Camera-type eye (tissue), 1 donor: ENCODE measurements around the gene TMEM132A. TPM values are rescaled to one million over a fixed set of nuclear protein-coding genes. Genes with fewer than 3 reads are reported as not detected.

Experiments
- total RNA-seq: library from RNA; depleted of rRNA; stranded (reverse); fragments of >200 nt; gene quantifications from one replicate; pipeline ENCODE4 v1.2.3, GENCODE V29; 2014

TMEM132A gene
- 88.3 TPM for total RNA-seq

DNA sequence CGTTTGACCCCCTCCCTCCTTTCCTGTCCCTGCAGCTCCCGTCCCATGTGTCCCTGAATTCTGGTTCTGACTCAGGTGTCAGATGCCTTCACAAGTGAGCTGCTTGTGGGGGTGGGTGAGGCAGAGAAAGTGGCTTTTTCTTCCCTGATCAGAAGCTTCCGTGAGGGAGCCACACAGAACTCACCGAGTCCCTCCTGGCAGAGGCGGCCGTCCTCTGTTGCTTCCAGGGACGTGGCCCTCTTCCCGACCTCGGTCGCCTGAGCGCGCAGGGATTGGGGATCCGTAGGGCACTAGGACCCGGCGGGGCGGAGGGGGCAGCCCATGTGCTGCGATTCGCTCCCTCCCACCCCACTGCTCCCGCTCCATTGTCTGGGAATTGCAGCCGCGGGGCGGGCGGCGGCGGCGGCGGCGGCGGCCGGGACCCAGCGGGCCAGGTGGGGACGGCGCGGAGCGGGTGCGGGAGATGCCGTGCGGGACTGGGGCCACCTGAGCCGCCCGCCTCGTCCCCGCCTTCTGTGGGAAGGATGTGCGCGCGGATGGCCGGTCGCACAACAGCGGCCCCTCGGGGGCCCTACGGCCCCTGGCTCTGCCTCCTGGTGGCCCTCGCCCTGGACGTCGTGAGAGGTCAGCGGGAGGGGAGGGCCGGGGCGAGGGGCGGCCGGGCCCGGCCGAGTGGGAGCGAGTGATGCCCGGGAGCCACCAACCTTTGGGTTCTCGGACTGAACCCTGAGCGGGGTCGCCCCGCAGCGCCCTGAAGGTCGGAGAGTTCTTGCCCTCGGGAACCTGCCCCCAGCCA is at the start of gene TMEM132A:
TMEM132A (plus strand) TSS at position 351 of the 796 bp plus-strand sequence; CDS start at position 525, 174 bp downstream.

DNA sequence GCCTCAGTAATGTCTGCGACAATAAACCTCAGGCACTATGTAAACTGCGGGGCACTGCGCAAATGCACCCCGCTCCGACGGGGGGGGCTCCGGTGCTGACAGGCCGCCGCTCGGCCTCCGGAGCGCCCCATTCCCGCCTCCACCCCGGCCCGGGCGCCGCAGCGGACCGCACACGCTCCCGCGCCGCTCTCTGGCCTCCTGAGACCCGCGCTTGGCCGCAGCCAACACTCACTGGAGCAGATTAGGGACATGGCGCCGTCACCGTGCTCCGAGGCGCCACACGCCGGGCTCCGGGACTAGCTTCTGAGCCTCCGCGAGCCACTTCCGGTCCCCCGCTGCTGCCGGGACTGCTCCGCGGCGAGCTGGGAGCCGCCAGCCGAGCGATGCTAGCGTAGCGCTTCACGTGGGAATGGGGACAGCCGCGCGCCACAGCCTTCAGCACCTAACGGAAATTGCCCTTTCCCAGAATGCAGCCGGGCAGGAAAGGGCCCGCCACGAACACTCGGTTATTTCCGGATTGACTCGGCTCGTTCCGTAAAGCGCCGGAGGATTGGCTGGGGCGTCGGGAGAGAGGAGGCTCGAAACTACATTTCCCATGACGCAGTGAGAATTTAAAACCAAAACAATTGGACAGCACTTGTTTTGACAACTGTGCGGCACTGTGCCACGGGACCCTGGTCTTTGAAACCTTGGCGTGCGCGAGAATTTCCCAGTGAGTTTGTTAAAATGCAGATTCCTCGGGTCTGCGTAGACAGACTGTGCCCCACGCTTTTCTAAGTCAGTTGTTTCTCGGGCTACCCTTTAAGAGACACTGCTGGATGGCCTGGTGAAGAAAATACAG is 17.9 kb upstream of the TMEM132A start, which contains the start of gene PRPF19:
PRPF19 (minus strand) TSS at position 454 of the 841 bp plus-strand sequence; CDS start at position 251, 203 bp downstream.

GRCh38 chr11:60913793-60914632 is 10.2 kb upstream of the TMEM132A start, which contains the start of gene TMEM109:
Gene TMEM109 (plus strand): TSS chr11:60914158. CDS start chr11:60919694, 5,536 bp downstream.

DNA sequence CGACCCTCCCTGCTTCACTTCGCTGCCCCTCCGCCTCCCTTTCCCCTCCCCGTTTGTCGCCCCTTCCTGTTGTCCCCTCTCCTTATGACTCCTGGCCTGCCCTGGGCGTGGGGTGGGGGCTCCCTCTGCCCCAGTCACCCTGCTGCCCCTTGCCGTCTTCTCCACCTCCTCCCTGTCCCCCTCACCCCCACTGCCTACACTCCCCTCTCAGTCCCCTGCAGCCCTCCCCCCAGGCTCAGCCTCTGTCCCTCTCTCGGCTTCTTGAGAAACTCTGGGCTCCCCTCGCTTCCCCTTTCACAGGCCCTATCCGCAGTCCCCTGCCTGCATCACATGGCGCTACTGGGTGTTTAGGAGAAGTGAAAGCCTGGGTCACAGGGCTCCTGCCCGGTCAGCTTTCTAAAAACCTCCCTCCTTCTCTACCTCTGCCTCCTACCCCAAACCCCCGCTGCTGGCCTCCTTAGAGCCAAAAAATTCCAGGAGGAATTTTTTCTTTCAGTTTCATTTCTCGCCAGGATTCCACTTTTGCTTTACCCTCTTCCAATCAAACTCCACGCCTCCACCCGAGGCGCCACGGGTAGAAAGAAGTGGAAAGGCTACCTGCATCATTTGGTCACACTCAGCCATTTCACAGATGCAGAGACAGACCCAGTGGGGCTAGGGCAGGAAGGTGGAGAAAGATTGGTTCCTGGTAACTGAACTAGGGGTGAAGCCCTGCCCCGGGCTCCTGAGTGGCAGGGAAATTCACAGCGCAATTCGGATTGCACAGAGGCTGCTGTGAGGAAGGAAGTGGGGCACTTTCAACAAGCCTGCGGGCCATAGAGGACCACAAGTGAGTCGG is 27.9 kb downstream of the TMEM132A start, which contains the start of gene SLC15A3:
SLC15A3 (minus strand) TSS at position 273 of the 838 bp plus-strand sequence. CDS start 625 bp downstream, outside the sequence.

DNA sequence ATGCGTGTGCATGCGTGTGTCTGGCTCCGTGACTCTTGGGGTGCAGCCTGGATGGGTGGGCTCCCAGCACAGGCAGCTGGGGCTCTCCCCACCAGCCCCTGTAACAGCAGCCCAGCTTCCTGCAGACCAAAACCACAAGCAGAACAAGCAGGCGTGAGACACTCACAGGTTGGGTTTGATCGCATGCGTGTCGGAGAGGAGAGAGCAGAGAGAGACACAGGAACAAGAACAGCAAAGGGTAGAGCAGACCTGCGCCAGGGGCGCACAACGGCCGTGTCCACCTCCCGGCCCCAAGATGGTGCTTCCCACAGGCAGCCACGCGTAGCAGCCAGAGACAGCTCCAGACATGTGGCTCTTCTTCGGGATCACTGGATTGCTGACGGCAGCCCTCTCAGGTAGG is 47.3 kb downstream of the TMEM132A start, which contains the start of gene CD6:
CD6 (plus strand) TSS at position 161 of the 400 bp plus-strand sequence; CDS start at position 347, 186 bp downstream.

Other genes with a start within 250 kb of the TMEM132A start
- gene MS4A8, start 224.8 kb upstream of the TMEM132A start, total RNA-seq, result not detected
- not detected for gene MS4A18, start 199.7 kb upstream of the TMEM132A start, total RNA-seq
- not detected for gene MS4A15, start 167.6 kb upstream of the TMEM132A start, total RNA-seq
- not detected for gene MS4A10, start 139.1 kb upstream of the TMEM132A start, total RNA-seq
- 9.5 TPM for gene CCDC86, start 82.3 kb upstream of the TMEM132A start, total RNA-seq
- gene PTGDR2, start 68.5 kb upstream of the TMEM132A start, total RNA-seq, result 0.55 TPM
- not detected for gene ZP1, start 56.9 kb upstream of the TMEM132A start, total RNA-seq
- gene PRPF19, start 17.9 kb upstream of the TMEM132A start, total RNA-seq, result 49.4 TPM
- 41.1 TPM for gene TMEM109, start 10.3 kb upstream of the TMEM132A start, total RNA-seq
- 14.8 TPM for gene SLC15A3, start 27.7 kb downstream of the TMEM132A start, total RNA-seq
- gene CD6, start 47.2 kb downstream of the TMEM132A start, total RNA-seq, result 0.49 TPM
- 0.77 TPM for gene CD5, start 178.0 kb downstream of the TMEM132A start, total RNA-seq
- 12.5 TPM for gene VPS37C, start 237.0 kb downstream of the TMEM132A start, total RNA-seq